A549 (cell line): ENCODE data around the gene ENTREP3. TPM values are rescaled to one million over a fixed set of nuclear protein-coding genes. Genes with fewer than 3 reads are reported as not detected.
A peak's percentile ranks its signal among the peaks of the same experiment; 100 is the strongest.

Experiments
- ATAC-seq, 2 experiments: fragments of 200-7000 bp in 1 of 2; fragments of >200 bp in 1 of 2; cut with Nextera tagmentation in 1 of 2; cut with Tn5 transposase in 1 of 2; 3 replicates each; pipeline versions ENCODE4 v1.8.0 to v1.9.1; 2018 to 2020; ENCODE audit warnings: mild to moderate bottlenecking in 1 of 2, moderate library complexity in 1 of 2
- CTCF ChIA-PET: fragments of 300-600 bp; sonication (Branson Sonifier 250); formaldehyde crosslinking; extraction: SDS; loops from one replicate; lab custom pipeline; 2021; ENCODE audit warnings: antibody characterized with exemption, inconsistent platforms; lab: Yijun Ruan, JAX
- POLR2A ChIA-PET: fragments of 350-600 bp; formaldehyde crosslinking; extraction: SDS; loops from one replicate; lab custom pipeline; 2021; ENCODE audit warnings: antibody characterized with exemption, inconsistent platforms; lab: Yijun Ruan, JAX
- DNase-seq, 2 experiments: peaks; one replicate each; pipeline versions ENCODE4 v3.0.0 to v3.0.0-alpha.2; 2011 to 2016; ENCODE audit warnings: low read depth in 1 of 2, low spot score in 1 of 2
- FAIRE-seq: peaks from 2 replicates; lab custom pipeline; 2011; peaks lifted over from hg19 to GRCh38; lab: Jason Lieb, UNC
- H3K27ac ChIP-seq, 2 experiments: fragments of >200 bp; sonication (Bioruptor Twin); formaldehyde crosslinking; 3 replicates each; pipeline ENCODE4 v1.5.1; 2016 to 2017
- H3K4me1 ChIP-seq: fragments of >200 bp; sonication (Bioruptor Twin); formaldehyde crosslinking; 3 replicates; pipeline ENCODE4 v1.6.1; 2016
- H3K4me2 ChIP-seq: fragments of >200 bp; sonication (Bioruptor Twin); formaldehyde crosslinking; 3 replicates; pipeline ENCODE4 v1.6.1; 2016
- H3K4me3 ChIP-seq: fragments of >200 bp; sonication (Bioruptor Twin); formaldehyde crosslinking; 3 replicates; pipeline ENCODE4 v1.5.1; 2016
- H3K9me3 ChIP-seq: fragments of >200 bp; sonication (Bioruptor Twin); formaldehyde crosslinking; 3 replicates; pipeline ENCODE4 v1.6.1; 2016
- CEBPB ChIP-seq, 2 experiments: fragments of >200 bp in 1 of 2; sonication (Bioruptor Twin) in 1 of 2; formaldehyde crosslinking in 1 of 2; IDR thresholded peaks; 2 replicates each; pipeline ENCODE4 v1.6.1; 2012 to 2016
- CHD4 ChIP-seq: fragments of 200-600 bp; sonication (generic); IDR thresholded peaks from 2 replicates; pipeline ENCODE4 v1.6.1; 2016; ENCODE audit warnings: antibody characterized with exemption, mild to moderate bottlenecking, borderline replicate concordance
- CTCF ChIP-seq: fragments of >200 bp; sonication (Bioruptor Twin); formaldehyde crosslinking; IDR thresholded peaks from 3 replicates; pipeline ENCODE4 v1.5.1; 2016
- E2F6 ChIP-seq: IDR thresholded peaks from 2 replicates; pipeline ENCODE4 v1.6.1; 2012; ENCODE audit warnings: low read depth, borderline replicate concordance
- EHF ChIP-seq: fragments of 250-450 bp; sonication (Bioruptor Pico); IDR thresholded peaks from 2 replicates; pipeline ENCODE4 v1.5.0; 2020; ENCODE audit warnings: mild to moderate bottlenecking
- EHMT2 ChIP-seq: fragments of 200-600 bp; sonication (generic); IDR thresholded peaks from 2 replicates; pipeline ENCODE4 v1.6.1; 2016; ENCODE audit warnings: antibody characterized with exemption, low read depth, mild to moderate bottlenecking, moderate library complexity
- ELK1 ChIP-seq: fragments of 150-350 bp; IDR thresholded peaks from 2 replicates; pipeline ENCODE4 v1.6.1; 2014; ENCODE audit warnings: low read depth, mild to moderate bottlenecking, low read length
- EP300 ChIP-seq, 2 experiments: fragments of >200 bp; sonication (Bioruptor Twin); formaldehyde crosslinking; IDR thresholded peaks; 2 replicates in 1 of 2; 3 replicates in 1 of 2; pipeline ENCODE4 v1.6.1; 2016 to 2017
- FOSL2 ChIP-seq, 2 experiments: fragments of 450-650 bp in 1 of 2; fragments of >200 bp in 1 of 2; sonication (Bioruptor Twin) in 1 of 2; formaldehyde crosslinking; IDR thresholded peaks; 2 replicates each; pipeline versions ENCODE4 v1.5.0 to v1.6.1; 2016 to 2020; ENCODE audit warnings: mild to moderate bottlenecking in 1 of 2, moderate library complexity in 1 of 2
- GATA3 ChIP-seq: IDR thresholded peaks from 2 replicates; pipeline ENCODE4 v1.6.1; 2012; ENCODE audit warnings: borderline replicate concordance
- HEYL ChIP-seq: fragments of 250-450 bp; sonication (Bioruptor Pico); IDR thresholded peaks from 2 replicates; pipeline ENCODE4 v1.8.0; 2021; ENCODE audit warnings: mild to moderate bottlenecking, moderate library complexity
- HOXA7 ChIP-seq: fragments of 250-450 bp; sonication (Bioruptor Pico); IDR thresholded peaks from 2 replicates; pipeline ENCODE4 v1.5.0; 2020; ENCODE audit warnings: mild to moderate bottlenecking, moderate library complexity
- HOXB13 ChIP-seq: fragments of 250-450 bp; sonication (Bioruptor Pico); IDR thresholded peaks from 2 replicates; pipeline ENCODE4 v1.5.0; 2020; ENCODE audit warnings: low read depth, mild to moderate bottlenecking, moderate library complexity
- JUN ChIP-seq, 2 experiments: fragments of >200 bp; sonication (Bioruptor Twin); formaldehyde crosslinking; IDR thresholded peaks; 2 replicates in 1 of 2; 3 replicates in 1 of 2; pipeline ENCODE4 v1.6.1; 2016 to 2017
- JUNB ChIP-seq: fragments of >200 bp; sonication (Bioruptor Twin); formaldehyde crosslinking; IDR thresholded peaks from 2 replicates; pipeline ENCODE4 v1.6.1; 2016
- KDM5A ChIP-seq: fragments of 200-600 bp; sonication (generic); IDR thresholded peaks from 2 replicates; pipeline ENCODE4 v1.6.1; 2016; ENCODE audit warnings: antibody characterized with exemption, mild to moderate bottlenecking
- MAZ ChIP-seq: fragments of 150-350 bp; IDR thresholded peaks from 2 replicates; pipeline ENCODE4 v1.6.1; 2014; ENCODE audit warnings: antibody characterized with exemption, low read depth, low read length, borderline replicate concordance
- RAD21 ChIP-seq, 2 experiments: fragments of >200 bp in 1 of 2; sonication (Bioruptor Twin) in 1 of 2; formaldehyde crosslinking in 1 of 2; IDR thresholded peaks in 1 of 2; conservative IDR thresholded peaks in 1 of 2; 2 replicates in 1 of 2; 3 replicates in 1 of 2; pipeline ENCODE4 v1.6.1; 2012 to 2018; ENCODE audit warnings: inconsistent platforms in 1 of 2
- RCOR1 ChIP-seq: fragments of 150-350 bp; IDR thresholded peaks from 2 replicates; pipeline ENCODE4 v1.6.1; 2014; ENCODE audit warnings: antibody characterized with exemption, low read length, low read depth
- RNF2 ChIP-seq: fragments of 200-600 bp; sonication (generic); IDR thresholded peaks from 2 replicates; pipeline ENCODE4 v1.6.1; 2016; ENCODE audit warnings: low read depth, mild to moderate bottlenecking, antibody characterized with exemption, moderate library complexity, borderline replicate concordance
- SMC3 ChIP-seq: fragments of >200 bp; sonication (Bioruptor Twin); formaldehyde crosslinking; IDR thresholded peaks from 3 replicates; pipeline ENCODE4 v1.6.1; 2018; ENCODE audit warnings: inconsistent platforms
- SREBF2 ChIP-seq: fragments of 450-650 bp; IDR thresholded peaks from 2 replicates; pipeline ENCODE4 v1.6.1; 2014; ENCODE audit warnings: mild to moderate bottlenecking, moderate library complexity
- TFCP2L1 ChIP-seq: fragments of 250-450 bp; sonication (Bioruptor Pico); IDR thresholded peaks from 2 replicates; pipeline ENCODE4 v1.5.0; 2021; ENCODE audit warnings: mild to moderate bottlenecking
- USF2 ChIP-seq: fragments of 450-650 bp; IDR thresholded peaks from 2 replicates; pipeline ENCODE4 v1.6.1; 2014; ENCODE audit warnings: antibody characterized with exemption
- ZC3H11A ChIP-seq: fragments of 450-650 bp; IDR thresholded peaks from 2 replicates; pipeline ENCODE4 v1.6.1; 2014; ENCODE audit warnings: antibody characterized with exemption, mild to moderate bottlenecking
- ZFP36 ChIP-seq: fragments of 450-650 bp; IDR thresholded peaks from 2 replicates; pipeline ENCODE4 v1.6.1; 2014; ENCODE audit warnings: borderline replicate concordance; ENCODE audit not compliant: partially characterized antibody
- WGBS: methylation state at CpG from one replicate; pipeline ENCODE4 v1.1.6; 2017; ENCODE audit errors: missing lambda C conversion rate; 5-methylcytosine and 5-hydroxymethylcytosine counted together
- polyA plus RNA-seq, 4 experiments: library from polyadenylated mRNA; depleted of rRNA in 3 of 4; stranded (reverse); fragments of >200 nt; fragmentation: RNase III in 1 of 4; extraction: RNeasy Plus Mini Kit Qiagen cat#74134 plus additional on column Dnase treatment in 1 of 4; gene quantifications; 2 replicates in 3 of 4; 3 replicates in 1 of 4; pipeline ENCODE4 v1.2.3, GENCODE V29; 2011 to 2017

ENTREP3 gene
- polyA plus RNA-seq, 2 of the 4 experiments (the other 2 are of a cell fraction), result 8.4 to 29.5 TPM

GRCh38 chr1:155267373-155267772 lies 12.1 kb upstream of the ENTREP3 start:
- Histone ChIP-seq H3K4me3 (no peak overlapping the region), H3K9me3 (no peaks in the 10 kb centered on the region)
- FAIRE-seq, result no peak
- DNase-seq, result no peak
- CTCF ChIA-PET, result interaction anchor here (0.9 to 16.5 kb wide), 5 partner anchors 9 to 381 kb away, joined by 4 to 326 read pairs (median 6); partner anchors contain the start of gene HCN3
- 96% methylated on average over 2 of the region's 2 CpGs for WGBS
- TF ChIP-seq CHD4 (no peak), GATA3 (no peak), ZC3H11A (no peak), RCOR1 (no peak), TFCP2L1 (CRISPR knock-in tag) (no peak), EP300 (IDR thresholded peaks at IDR 0.05) (no peak), SREBF2 (no peak), E2F6 (no peak), RAD21 (conservative IDR thresholded peaks at IDR 0.05 in 1 of 2, IDR thresholded peaks at IDR 0.05 in 1 of 2) (no peak), HOXA7 (CRISPR knock-in tag) (no peak)
- TF ChIP-seq, all 56 proteins: peak for 0
- no peak for ATAC-seq
- Histone ChIP-seq H3K4me2 (no peak overlapping the region), H3K27ac (no peak overlapping the region), H3K4me1 (peaks cover 13% of the 10 kb centered on the region)
- POLR2A ChIA-PET, result no interaction called here

GRCh38 chr1:155266553-155266952 lies 11.3 kb upstream of the ENTREP3 start:
- POLR2A ChIA-PET, result no interaction called here
- CTCF ChIA-PET, result interaction anchor here (0.9 to 16.5 kb wide), 6 partner anchors 10 to 382 kb away, joined by 3 to 326 read pairs (median 11); no protein-coding TSS in a partner anchor
- DNase-seq, result no peak
- Histone ChIP-seq H3K4me2 (no peak overlapping the region), H3K27ac (no peak overlapping the region), H3K4me1 (peaks cover 5% of the 10 kb centered on the region), H3K9me3 (no peaks in the 10 kb centered on the region), H3K4me3 (no peak overlapping the region)
- no peak for FAIRE-seq
- no peak for ATAC-seq
- TF ChIP-seq RCOR1 (no peak), TFCP2L1 (CRISPR knock-in tag) (no peak), SREBF2 (no peak), CTCF (no peak), RNF2 (no peak), KDM5A (no peak), JUN (IDR thresholded peaks at IDR 0.05) (no peak), EHF (CRISPR knock-in tag) (no peak)
- WGBS, result 89% methylated on average over 6 of the region's 6 CpGs

- Histone ChIP-seq H3K4me1 (peaks cover 14% of the 10 kb centered on the region), H3K4me3 (no peak overlapping the region), H3K27ac (peak overlapping the region in 1 of 2 experiments; percentile 97; a peak in 1 of 6 replicates), H3K4me2 (peak overlapping the region; percentile 91; the same call in 1 of the 3 replicates), H3K9me3 (no peaks in the 10 kb centered on the region)
- ChIA-PET POLR2A (interaction anchor here (0.9 kb wide), 1 partner anchor 10 kb away, joined by 5 read pairs; the partner anchor contains the start of gene CLK2), CTCF (interaction anchor here (1.0 to 16.5 kb wide), 4 partner anchors 13 to 61 kb away, joined by 3 to 326 read pairs (median 4); partner anchors contain the start of gene FDPS)
- DNase-seq (no peak), ATAC-seq (no peak), FAIRE-seq (no peak)
- WGBS, result 95% methylated on average over 11 of the region's 11 CpGs
- TF ChIP-seq ELK1 (no peak), ZFP36 (no peak), FOSL2 (IDR thresholded peaks at IDR 0.05) (no peak), FOSL2 (CRISPR knock-in tag; IDR thresholded peaks at IDR 0.05) (no peak), CEBPB (IDR thresholded peaks at IDR 0.05) (no peak), CTCF (no peak), SREBF2 (no peak), SMC3 (no peak), USF2 (no peak), JUN (IDR thresholded peaks at IDR 0.05) (no peak), MAZ (no peak), EHMT2 (no peak), HEYL (CRISPR knock-in tag) (no peak), JUNB (no peak), HOXB13 (no peak)
Measured at GRCh38 chr1:155263067-155263466, 7.8 kb upstream of the ENTREP3 start.
